H1 (cell line): ENCODE data around the gene CFAP54. TPM values are rescaled to one million over a fixed set of nuclear protein-coding genes. Genes with fewer than 3 reads are reported as not detected.
A peak's percentile ranks its signal among the peaks of the same experiment; 100 is the strongest.

Experiments used
- CTCF ChIA-PET: fragments of 300-600 bp; sonication (Branson Sonifier 250); formaldehyde crosslinking; loops from one replicate; lab custom pipeline; 2021; ENCODE audit not compliant: partially characterized antibody; lab: Charles Lee
- POLR2A ChIA-PET: fragments of 300-600 bp; sonication (Branson Sonifier 250); formaldehyde crosslinking; loops from one replicate; lab custom pipeline; 2021; ENCODE audit warnings: inconsistent platforms; ENCODE audit not compliant: partially characterized antibody; lab: Charles Lee
- DNase-seq, 2 experiments: peaks; one replicate each; pipeline versions ENCODE4 v3.0.0 to v3.0.0-alpha.2; 2010 to 2022; ENCODE audit warnings: low spot score in 2 of 2, low read depth in 1 of 2, mixed read lengths in 1 of 2
- FAIRE-seq: peaks from 2 replicates; lab custom pipeline; 2011; peaks lifted over from hg19 to GRCh38; lab: Jason Lieb, UNC
- H2AFZ ChIP-seq: 2 replicates; pipeline ENCODE4 v1.8.1; 2012; ENCODE audit warnings: low read length, inconsistent platforms
- H2AK5ac ChIP-seq: 2 replicates; pipeline ENCODE4 v1.6.1; 2013; ENCODE audit warnings: low read depth, low read length
- H2BK120ac ChIP-seq: replicated peaks from 2 replicates; pipeline ENCODE3; 2013; ENCODE audit warnings: low read depth, low read length, inconsistent platforms
- H2BK12ac ChIP-seq: 2 replicates; pipeline ENCODE4 v1.6.1; 2013; ENCODE audit warnings: low read depth, low read length
- H2BK15ac ChIP-seq: 2 replicates; pipeline ENCODE4 v1.6.1; 2013; ENCODE audit warnings: low read length
- H2BK20ac ChIP-seq: 2 replicates; pipeline ENCODE4 v1.6.1; 2013; ENCODE audit warnings: low read length
- H2BK5ac ChIP-seq: 2 replicates; pipeline ENCODE4 v1.6.1; 2013; ENCODE audit warnings: low read depth, low read length
- H3K14ac ChIP-seq: 2 replicates; pipeline ENCODE4 v1.6.1; 2013; ENCODE audit warnings: inconsistent platforms; ENCODE audit not compliant: insufficient read length
- H3K18ac ChIP-seq: 2 replicates; pipeline ENCODE4 v1.6.1; 2013; ENCODE audit warnings: low read length; ENCODE audit errors: extremely low read depth
- H3K23ac ChIP-seq: 2 replicates; pipeline ENCODE4 v1.6.1; 2013; ENCODE audit warnings: inconsistent platforms; ENCODE audit not compliant: insufficient read length
- H3K23me2 ChIP-seq: 2 replicates; pipeline ENCODE4 v1.6.1; 2013; ENCODE audit warnings: low read depth, low read length
- H3K27ac ChIP-seq: 2 replicates; pipeline ENCODE4 v1.6.1; 2011; ENCODE audit warnings: low read depth, low read length, inconsistent platforms
- H3K27me3 ChIP-seq, 4 experiments: replicated peaks in 1 of 4; 1 replicate in 1 of 4; 2 replicates in 3 of 4; pipeline versions ENCODE4 v1.6.1 to v1.8.1; 2011 to 2013; ENCODE audit warnings: low read length in 3 of 4, mild to moderate bottlenecking in 3 of 4, inconsistent platforms in 2 of 4, mixed read lengths in 2 of 4, moderate library complexity in 1 of 4; ENCODE audit not compliant: control insufficient read depth in 3 of 4, insufficient read depth in 3 of 4; ENCODE audit errors: extremely low read depth in 1 of 4
- H3K36me3 ChIP-seq, 4 experiments: 2 replicates each; pipeline versions ENCODE4 v1.6.1 to v1.8.1; 2011 to 2013; ENCODE audit warnings: mild to moderate bottlenecking in 4 of 4, low read length in 3 of 4, moderate library complexity in 2 of 4, control low read depth in 1 of 4, inconsistent platforms in 1 of 4; ENCODE audit not compliant: insufficient read depth in 4 of 4, control insufficient read depth in 2 of 4
- H3K4ac ChIP-seq: replicated peaks from 2 replicates; pipeline ENCODE3; 2013; ENCODE audit warnings: low read length, low read depth, mixed read lengths, inconsistent platforms; ENCODE audit not compliant: insufficient read length
- H3K4me1 ChIP-seq, 4 experiments: replicated peaks in 1 of 4; 1 replicate in 1 of 4; 2 replicates in 3 of 4; pipeline versions ENCODE4 v1.6.1 to v1.8.1; 2011 to 2013; ENCODE audit warnings: low read length in 3 of 4, inconsistent platforms in 2 of 4, mixed read lengths in 1 of 4; ENCODE audit not compliant: insufficient read depth in 4 of 4, control insufficient read depth in 3 of 4
- H3K4me2 ChIP-seq, 2 experiments: 2 replicates each; pipeline versions ENCODE4 v1.6.1 to v1.8.1; 2011 to 2013; ENCODE audit warnings: low read depth in 2 of 2, low read length in 2 of 2, control low read depth in 1 of 2, inconsistent platforms in 1 of 2, mild to moderate bottlenecking in 1 of 2; ENCODE audit not compliant: insufficient read depth in 1 of 2
- H3K4me3 ChIP-seq, 4 experiments: fragments of 200-600, 300-600 bp in 1 of 4; sonication (generic), shearing (Covaris generic), sonication (Bioruptor Twin) in 1 of 4; 2 replicates each; pipeline versions ENCODE4 v1.5.1 to v1.8.1; 2011 to 2016; ENCODE audit warnings: low read length in 4 of 4, low read depth in 3 of 4, control low read depth in 2 of 4, inconsistent platforms in 2 of 4, mild to moderate bottlenecking in 2 of 4, mixed read lengths in 1 of 4, moderate library complexity in 1 of 4; ENCODE audit not compliant: insufficient read depth in 2 of 4; ENCODE audit errors: extremely low read depth in 1 of 4
- H3K56ac ChIP-seq: replicated peaks from 2 replicates; pipeline ENCODE3; 2013; ENCODE audit warnings: low read depth, mild to moderate bottlenecking, mixed read lengths, low read length, inconsistent platforms; ENCODE audit not compliant: insufficient read length
- H3K79me1 ChIP-seq: 2 replicates; pipeline ENCODE4 v1.6.1; 2013; ENCODE audit warnings: low read depth, low read length, control low read depth
- H3K79me2 ChIP-seq, 2 experiments: 2 replicates each; pipeline versions ENCODE4 v1.6.1 to v1.8.1; 2012 to 2013; ENCODE audit warnings: low read length in 2 of 2, mild to moderate bottlenecking in 2 of 2, inconsistent platforms in 1 of 2; ENCODE audit not compliant: insufficient read depth in 2 of 2, control insufficient read depth in 1 of 2
- H3K9ac ChIP-seq, 4 experiments: replicated peaks in 1 of 4; 1 replicate in 1 of 4; 2 replicates in 3 of 4; pipeline versions ENCODE4 v1.6.1 to v1.8.1; 2011 to 2013; ENCODE audit warnings: low read depth in 3 of 4, low read length in 3 of 4, control low read depth in 2 of 4, mild to moderate bottlenecking in 2 of 4, moderate library complexity in 2 of 4, inconsistent platforms in 1 of 4; ENCODE audit errors: extremely low read depth in 1 of 4
- H3K9me3 ChIP-seq, 2 experiments: 2 replicates each; pipeline versions ENCODE4 v1.6.1 to v1.8.1; 2012 to 2013; ENCODE audit warnings: mild to moderate bottlenecking in 2 of 2, moderate library complexity in 2 of 2, control low read depth in 1 of 2, inconsistent platforms in 1 of 2, low read depth in 1 of 2, low read length in 1 of 2, mixed read lengths in 1 of 2; ENCODE audit not compliant: insufficient read depth in 2 of 2
- H4K20me1 ChIP-seq, 2 experiments: replicated peaks in 1 of 2; 2 replicates each; pipeline versions ENCODE3 to v1.8.1; 2011 to 2013; ENCODE audit warnings: inconsistent platforms in 2 of 2, low read length in 2 of 2, mild to moderate bottlenecking in 1 of 2; ENCODE audit not compliant: insufficient read depth in 2 of 2, control insufficient read depth in 1 of 2
- H4K5ac ChIP-seq: 2 replicates; pipeline ENCODE4 v1.6.1; 2013; ENCODE audit warnings: low read length, low read depth, mixed read lengths, inconsistent platforms; ENCODE audit not compliant: insufficient read length
- H4K8ac ChIP-seq: 2 replicates; pipeline ENCODE4 v1.8.0; 2013; ENCODE audit warnings: mild to moderate bottlenecking, moderate library complexity, low read length, inconsistent platforms; ENCODE audit not compliant: insufficient read depth; ENCODE audit errors: extremely low read depth
- H4K91ac ChIP-seq: replicated peaks from 2 replicates; pipeline ENCODE3; 2013; ENCODE audit warnings: low read length, mixed read lengths, inconsistent platforms; ENCODE audit not compliant: insufficient read length
- ASH2L ChIP-seq: fragments of 200-600, 300-600 bp; sonication (generic); IDR thresholded peaks from one replicate; pipeline ENCODE4 v1.7.1; 2017; ENCODE audit warnings: low read length
- NANOG ChIP-seq: IDR thresholded peaks from 2 replicates; pipeline ENCODE4 v1.6.1; 2011; ENCODE audit warnings: low read length, low read depth, mild to moderate bottlenecking, inconsistent platforms; ENCODE audit not compliant: insufficient read depth, poor library complexity, severe bottlenecking
- WGBS, 2 experiments: shearing (Covaris generic) in 1 of 2; methylation state at CpG; one replicate each; pipeline versions ENCODE4 v1.1.6 to v1.1.7; 2013 to 2015; ENCODE audit warnings: low lambda C conversion rate in 2 of 2, mixed read lengths in 2 of 2, inconsistent platforms in 1 of 2, low coverage in 1 of 2, missing lambda C conversion rate in 1 of 2; ENCODE audit not compliant: insufficient replicate concordance in 2 of 2, insufficient coverage in 1 of 2, insufficient read length in 1 of 2; ENCODE audit errors: extremely low coverage in 1 of 2, missing lambda C conversion rate in 1 of 2; 5-methylcytosine and 5-hydroxymethylcytosine counted together
- polyA plus RNA-seq, 7 experiments: library from polyadenylated mRNA; depleted of rRNA in 3 of 7; stranded (reverse) in 5 of 7; unstranded in 2 of 7; fragments of >200 nt in 5 of 7; fragments of 200-250 nt in 2 of 7; gene quantifications; 1 replicate in 5 of 7; 2 replicates in 1 of 7; 4 replicates in 1 of 7; pipeline versions ENCODE4 v1.2.1 to v1.2.3, GENCODE V29; 2011 to 2013; ENCODE audit warnings: missing spikeins in 2 of 7, mixed read lengths in 2 of 7
- total RNA-seq: library from RNA; stranded (reverse); fragmentation: NEBNext Ultra II Directional; extraction: Animal tissue kit (Norgen Biotek cat#: 25700); gene quantifications from 2 replicates; pipeline ENCODE4 v1.2.1, GENCODE V29; 2021

CFAP54 gene
- total and polyA plus RNA-seq, 2 of the 8 experiments (the other 6 are each of a cell fraction or from before 2014, with no cell fraction given), result 0.17 to 0.33 TPM

GRCh38 chr12:96522690-96523089 lies 33.3 kb downstream of the CFAP54 start:
- no peak overlapping the region for H4K91ac ChIP-seq
- no peak overlapping the region for H2BK15ac ChIP-seq
- peak overlapping the region; percentile 6 to 37; a peak in 3 of 4 replicates for H3K4me2 ChIP-seq
- H2AK5ac ChIP-seq, result no peak overlapping the region
- H4K8ac ChIP-seq, result no peak overlapping the region
- WGBS, 2 experiments, result 80% methylated on average over 3 of the region's 3 CpGs; no CpG with 5 or more reads in 1 of the 2 experiments
- H3K56ac ChIP-seq, result no peak overlapping the region
- peak overlapping the region in 1 of 4 experiments; percentile 13; a peak in 1 of 8 replicates for H3K4me3 ChIP-seq
- H3K9ac ChIP-seq, result peak overlapping the region in 1 of 4 experiments; percentile 34; a peak in 1 of 7 replicates
- H3K23me2 ChIP-seq, result no peaks in the 10 kb centered on the region
- H2BK5ac ChIP-seq, result peak overlapping the region; percentile 31; the same call in 1 of the 2 replicates
- peak overlapping the region; percentile 83 for H2AFZ ChIP-seq
- TF ChIP-seq NANOG (no peak), ASH2L (peak; percentile 12)
- H4K20me1 ChIP-seq, result no peaks in the 10 kb centered on the region
- POLR2A ChIA-PET, result interaction anchor here (0.7 to 1.0 kb wide), 2 partner anchors 15 to 166 kb away, joined by 3 read pairs; no protein-coding TSS in a partner anchor
- peak overlapping the region; percentile 66 for H2BK20ac ChIP-seq
- CTCF ChIA-PET, result interaction anchor here (1.5 to 2.3 kb wide), 2 partner anchors 313 to 462 kb away, joined by 3 to 6 read pairs; no protein-coding TSS in a partner anchor
- H3K27ac ChIP-seq, result no peak overlapping the region
- H3K4ac ChIP-seq, result no peak overlapping the region
- H3K23ac ChIP-seq, result no peak overlapping the region
- H4K5ac ChIP-seq, result no peak overlapping the region
- FAIRE-seq (no peak), DNase-seq (peak in 1 of 2 experiments; percentile 46)
- no peak overlapping the region; the same call in 1 of the 2 replicates for H3K18ac ChIP-seq
- no peaks in the 10 kb centered on the region for H3K79me1 ChIP-seq
- H3K14ac ChIP-seq, result no peak overlapping the region
- peak overlapping the region; percentile 83; the same call in 1 of the 2 replicates for H2BK12ac ChIP-seq
- H3K4me1 ChIP-seq, result peaks cover 3 to 13% (median 6%) of the 10 kb centered on the region in 4 experiments; a peak in 5 of 7 replicates
- H3K27me3 ChIP-seq, result no peaks in the 10 kb centered on the region
- H3K79me2 ChIP-seq, result no peaks in the 10 kb centered on the region
- H2BK120ac ChIP-seq, result no peak overlapping the region
- H3K36me3 ChIP-seq, result no peaks in the 10 kb centered on the region
- no peaks in the 10 kb centered on the region for H3K9me3 ChIP-seq
